ENCODE measurements around the gene GLYATL2. TPM values are rescaled to one million over a fixed set of nuclear protein-coding genes. Genes with fewer than 3 reads are reported as not detected.

GLYATL2 gene
- total and polyA plus RNA-seq, 2 of the 8 experiments (the other 6 are each of a cell fraction or from before 2014, with no cell fraction given) = 0.39 to 0.69 TPM

GRCh38 chr11:58888579-58888978, 44.1 kb upstream of the GLYATL2 start:
- H4K8ac ChIP-seq (ENCODE audit: extremely low read depth, insufficient read depth, low read length) = no peak overlapping the region
- no peak overlapping the region for H2BK15ac ChIP-seq (ENCODE audit: low read length)
- H4K20me1 ChIP-seq (replicated peaks in 1 of 2; ENCODE audit: control insufficient read depth in 1 of 2, insufficient read depth in 2 of 2, low read length in 2 of 2) = no peaks in the 10 kb centered on the region
- H2BK120ac ChIP-seq (replicated peaks; ENCODE audit: low read depth, low read length) = no peak overlapping the region
- no peak overlapping the region for H3K4me2 ChIP-seq (ENCODE audit: insufficient read depth in 1 of 2, low read depth in 2 of 2, low read length in 2 of 2)
- no peak overlapping the region for H2AFZ ChIP-seq (ENCODE audit: low read length)
- no peaks in the 10 kb centered on the region for H3K79me2 ChIP-seq (ENCODE audit: control insufficient read depth in 1 of 2, insufficient read depth in 2 of 2, low read length in 2 of 2)
- DNase-seq (ENCODE audit: low read depth in 1 of 2, low spot score in 2 of 2) = no peak
- no peaks in the 10 kb centered on the region for H3K9me3 ChIP-seq (ENCODE audit: insufficient read depth in 2 of 2, low read depth in 1 of 2, low read length in 1 of 2)
- no peak overlapping the region for H3K56ac ChIP-seq (replicated peaks; ENCODE audit: insufficient read length, low read depth, low read length)
- no peak overlapping the region for H3K27ac ChIP-seq (ENCODE audit: low read depth, low read length)
- H3K36me3 ChIP-seq (ENCODE audit: control insufficient read depth in 2 of 4, insufficient read depth in 4 of 4, low read length in 3 of 4) = no peaks in the 10 kb centered on the region; a peak in 1 of 8 replicates
- FAIRE-seq = no peak
- no peak overlapping the region for H3K4ac ChIP-seq (replicated peaks; ENCODE audit: insufficient read length, low read depth, low read length)
- no peak overlapping the region for H2AK5ac ChIP-seq (ENCODE audit: low read depth, low read length)
- H3K79me1 ChIP-seq (ENCODE audit: low read depth, low read length) = no peaks in the 10 kb centered on the region
- H3K27me3 ChIP-seq (replicated peaks in 1 of 4; ENCODE audit: control insufficient read depth in 3 of 4, extremely low read depth in 1 of 4, insufficient read depth in 3 of 4, low read length in 3 of 4) = no peaks in the 10 kb centered on the region
- H4K5ac ChIP-seq (ENCODE audit: insufficient read length, low read depth, low read length) = no peak overlapping the region
- no peaks in the 10 kb centered on the region for H3K4me1 ChIP-seq (replicated peaks in 1 of 4; ENCODE audit: control insufficient read depth in 3 of 4, insufficient read depth in 4 of 4, low read length in 3 of 4)
- no peak overlapping the region for H2BK12ac ChIP-seq (ENCODE audit: low read depth, low read length)
- no peak overlapping the region for H4K91ac ChIP-seq (replicated peaks; ENCODE audit: insufficient read length, low read length)
- H2BK20ac ChIP-seq (ENCODE audit: low read length) = no peak overlapping the region
- H3K4me3 ChIP-seq (ENCODE audit: extremely low read depth in 1 of 4, insufficient read depth in 2 of 4, low read depth in 3 of 4, low read length in 4 of 4) = no peak overlapping the region
- H3K23me2 ChIP-seq (ENCODE audit: low read depth, low read length) = no peaks in the 10 kb centered on the region
- no peak overlapping the region for H3K9ac ChIP-seq (replicated peaks in 1 of 4; ENCODE audit: extremely low read depth in 1 of 4, low read depth in 3 of 4, low read length in 3 of 4)
- TF ChIP-seq MAFK (IDR thresholded peaks at IDR 0.05; ENCODE audit: low read depth, low read length) (no peak), CBX5 (IDR thresholded peaks at IDR 0.05; ENCODE audit: low read depth, low read length) (no peak), BRCA1 (IDR thresholded peaks at IDR 0.05; ENCODE audit: low read depth, low read length) (no peak), HDAC6 (IDR thresholded peaks at IDR 0.05; ENCODE audit: low read depth, low read length) (no peak), E2F6 (IDR thresholded peaks at IDR 0.05) (no peak)
- CTCF ChIA-PET (ENCODE audit: partially characterized antibody) = no interaction called here
- no peak overlapping the region for H2BK5ac ChIP-seq (ENCODE audit: low read depth, low read length)
- POLR2A ChIA-PET (ENCODE audit: partially characterized antibody) = no interaction called here
- no peak overlapping the region for H3K18ac ChIP-seq (ENCODE audit: extremely low read depth, low read length)
- no peak overlapping the region for H3K14ac ChIP-seq (ENCODE audit: insufficient read length)
- no peak overlapping the region for H3K23ac ChIP-seq (ENCODE audit: insufficient read length)
